Mesodermal cell (in vitro differentiated cells): ENCODE results near the gene JOSD2.

ENCODE experiments used
- H3K27ac ChIP-seq: 2 replicates; pipeline ENCODE4 v1.7.0; 2013; ENCODE audit warnings: mild to moderate bottlenecking, low read depth, low read length, moderate library complexity; ENCODE audit not compliant: severe bottlenecking
- H3K36me3 ChIP-seq: 2 replicates; pipeline ENCODE4 v1.7.1; 2013; ENCODE audit warnings: mild to moderate bottlenecking, low read length, moderate library complexity; ENCODE audit not compliant: control insufficient read depth, insufficient read depth
- H3K4me1 ChIP-seq: one replicate; pipeline ENCODE4 v1.7.1; 2013; ENCODE audit warnings: mild to moderate bottlenecking, low read length; ENCODE audit not compliant: insufficient read depth, control insufficient read depth, poor library complexity, severe bottlenecking
- H3K4me3 ChIP-seq: 2 replicates; pipeline ENCODE4 v1.7.0; 2013; ENCODE audit warnings: low read length, control low read depth, mild to moderate bottlenecking; ENCODE audit not compliant: insufficient read depth, poor library complexity, severe bottlenecking; ENCODE audit errors: extremely low read depth
- H3K9me3 ChIP-seq: 2 replicates; pipeline ENCODE4 v1.7.1; 2013; ENCODE audit warnings: mild to moderate bottlenecking, low read length, moderate library complexity; ENCODE audit not compliant: control insufficient read depth
- WGBS, 2 experiments: methylation state at CpG; one replicate each; pipeline ENCODE4 v1.1.5; 2013; ENCODE audit warnings: missing lambda C conversion rate in 2 of 2; ENCODE audit not compliant: insufficient coverage in 2 of 2; 5-methylcytosine and 5-hydroxymethylcytosine counted together

The JOSD2 gene

GRCh38 chr19:50519006-50519575, 8.1 kb upstream of the JOSD2 start:
- no peaks in the 10 kb centered on the region for H3K4me1 ChIP-seq
- peaks cover 14% of the 10 kb centered on the region for H3K36me3 ChIP-seq
- no peak overlapping the region for H3K27ac ChIP-seq
- WGBS, 2 experiments: 95 to 96% methylated on average over 38 to 40 of the region's 40 CpGs
- no peak overlapping the region for H3K4me3 ChIP-seq
- H3K9me3 ChIP-seq: no peaks in the 10 kb centered on the region

- H3K36me3 ChIP-seq: peaks cover 14% of the 10 kb centered on the region
- no peaks in the 10 kb centered on the region for H3K4me1 ChIP-seq
- no peak overlapping the region for H3K27ac ChIP-seq
- no peaks in the 10 kb centered on the region for H3K9me3 ChIP-seq
- no peak overlapping the region for H3K4me3 ChIP-seq
- WGBS, 2 experiments: 94% methylated on average over 76 to 87 of the region's 87 CpGs
Observed at GRCh38 chr19:50518091-50519005, 7.4 kb upstream of the JOSD2 start.

GRCh38 chr19:50517704-50518075, 6.7 kb upstream of the JOSD2 start:
- no peak overlapping the region for H3K4me3 ChIP-seq
- WGBS, 2 experiments: 96 to 97% methylated on average over 33 to 37 of the region's 37 CpGs
- no peaks in the 10 kb centered on the region for H3K4me1 ChIP-seq
- peaks cover 14% of the 10 kb centered on the region for H3K36me3 ChIP-seq
- H3K27ac ChIP-seq: no peak overlapping the region
- no peaks in the 10 kb centered on the region for H3K9me3 ChIP-seq

- WGBS, 2 experiments: 90 to 93% methylated on average over 23 to 41 of the region's 53 CpGs
- no peak overlapping the region for H3K4me3 ChIP-seq
- H3K36me3 ChIP-seq: peaks cover 14% of the 10 kb centered on the region
- no peak overlapping the region for H3K27ac ChIP-seq
- H3K9me3 ChIP-seq: no peaks in the 10 kb centered on the region
- H3K4me1 ChIP-seq: no peaks in the 10 kb centered on the region
Observed at GRCh38 chr19:50516964-50517703, 6.1 kb upstream of the JOSD2 start.

GRCh38 chr19:50516456-50516855, 5.5 kb upstream of the JOSD2 start:
- Histone ChIP-seq H3K4me1 (no peaks in the 10 kb centered on the region), H3K4me3 (no peak overlapping the region), H3K36me3 (peaks cover 14% of the 10 kb centered on the region), H3K9me3 (no peaks in the 10 kb centered on the region), H3K27ac (no peak overlapping the region)
- 84 to 87% methylated on average over 10 to 11 of the region's 12 CpGs for WGBS, 2 experiments

GRCh38 chr19:50515168-50515561, 4.2 kb upstream of the JOSD2 start:
- Histone ChIP-seq H3K27ac (no peak overlapping the region), H3K9me3 (no peaks in the 10 kb centered on the region), H3K4me3 (no peak overlapping the region), H3K36me3 (peaks cover 14% of the 10 kb centered on the region), H3K4me1 (no peaks in the 10 kb centered on the region)
- WGBS, 2 experiments: 88 to 91% methylated on average over 9 to 11 of the region's 11 CpGs

GRCh38 chr19:50514346-50515167, 3.6 kb upstream of the JOSD2 start:
- H3K9me3 ChIP-seq: no peaks in the 10 kb centered on the region
- H3K27ac ChIP-seq: no peak overlapping the region
- H3K36me3 ChIP-seq: peaks cover 14% of the 10 kb centered on the region
- WGBS, 2 experiments: 82 to 85% methylated on average over 34 to 37 of the region's 38 CpGs
- H3K4me1 ChIP-seq: no peaks in the 10 kb centered on the region
- no peak overlapping the region for H3K4me3 ChIP-seq

- WGBS, 2 experiments: 80 to 87% methylated on average over 21 of the region's 22 CpGs
- Histone ChIP-seq H3K4me3 (no peak within 1 kb of the TSS), H3K9me3 (no peaks in the 10 kb centered on the region), H3K36me3 (peaks cover 14% of the 10 kb centered on the region), H3K27ac (no peak within 1 kb of the TSS), H3K4me1 (no peaks in the 10 kb centered on the region)
Observed at GRCh38 chr19:50513746-50514345, 2.9 kb upstream of the JOSD2 start, which contains the start of gene ASPDH. ASPDH (minus strand) TSS chr19:50513913; CDS start chr19:50513823, 90 bp downstream.

GRCh38 chr19:50512999-50513745, 2.2 kb upstream of the JOSD2 start:
- 85 to 90% methylated on average over 11 to 12 of the region's 12 CpGs for WGBS, 2 experiments
- Histone ChIP-seq H3K4me3 (no peak overlapping the region), H3K4me1 (no peaks in the 10 kb centered on the region), H3K36me3 (peaks cover 9% of the 10 kb centered on the region), H3K27ac (no peak overlapping the region), H3K9me3 (no peaks in the 10 kb centered on the region)
